SKM-1 treated with dmso at 0.1 percent for 144 hours (cell line): ENCODE measurements around the gene NEDD4L.

Source experiments
- DNase-seq: peaks from one replicate; lab custom pipeline; 2025; ENCODE audit not compliant: unreplicated experiment; lab: John Stamatoyannopoulos, UW

NEDD4L gene

DNA sequence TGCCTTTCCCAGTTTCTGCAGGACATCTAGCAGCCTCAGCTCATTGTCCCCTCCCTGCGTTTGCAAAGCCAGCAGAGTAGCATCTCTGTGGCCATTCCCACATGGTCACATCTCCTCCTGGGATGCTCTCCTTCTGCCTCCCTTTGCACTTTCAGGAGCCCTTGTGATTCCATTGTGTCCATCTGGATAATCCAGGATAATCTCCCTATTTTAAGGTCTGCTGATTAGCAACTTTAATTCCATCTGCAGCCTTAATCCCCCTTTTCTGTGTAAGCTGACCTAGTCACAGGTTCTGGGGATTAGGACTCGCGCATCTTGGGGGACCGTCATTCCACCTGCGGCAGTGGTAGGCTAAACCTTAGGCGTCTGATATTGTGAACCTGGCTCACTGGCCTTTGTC lies 70.7 kb downstream of the NEDD4L start:
- DNase-seq = no peak

DNA sequence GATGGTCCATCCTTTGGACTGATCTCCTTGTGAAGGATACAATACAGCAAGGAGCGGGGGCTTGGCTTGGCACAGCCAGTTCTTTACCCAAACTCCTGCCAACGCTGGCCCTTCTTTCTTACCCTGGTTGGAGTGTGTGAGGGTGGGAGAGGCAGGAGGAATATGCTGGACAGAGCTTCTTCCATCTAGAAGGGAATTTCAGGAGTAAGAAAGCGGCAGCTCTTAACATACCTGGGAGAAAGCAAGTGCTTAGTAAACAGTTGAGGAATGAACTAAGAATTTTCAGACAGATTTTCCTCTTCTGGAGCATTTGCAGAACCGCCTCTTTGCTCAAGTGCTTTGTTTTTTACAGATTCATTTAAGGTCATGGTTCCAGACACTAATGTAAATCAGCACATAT lies 72.8 kb downstream of the NEDD4L start:
- DNase-seq = no peak

DNA sequence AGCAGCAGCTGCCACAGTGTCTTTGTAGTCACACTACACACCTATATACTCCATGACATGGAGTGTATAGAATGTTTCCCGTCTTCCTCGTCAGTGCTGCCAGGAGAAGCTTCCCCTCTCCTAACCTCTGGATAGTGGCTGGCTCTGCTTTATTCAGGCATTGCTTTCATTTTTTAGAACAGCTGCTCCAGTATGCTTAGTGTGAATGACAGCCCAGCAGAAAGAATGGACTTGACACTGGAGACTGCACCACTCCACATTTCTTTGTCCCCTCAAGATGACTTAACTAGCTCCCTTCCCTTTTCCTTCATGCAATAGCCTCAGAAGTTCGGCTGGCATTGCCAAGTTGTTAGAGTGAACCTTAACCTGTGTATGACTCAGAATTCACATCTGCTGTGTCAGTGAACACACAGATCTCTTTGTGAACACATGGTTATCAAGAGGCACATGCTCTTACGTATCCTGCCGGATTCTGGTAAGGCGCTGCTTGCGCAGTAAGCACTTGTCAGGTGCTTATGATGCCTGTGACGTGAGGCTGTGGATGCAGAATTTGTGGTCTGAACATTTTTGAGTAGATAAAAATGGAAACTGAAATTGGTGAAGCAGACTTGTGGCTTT lies 73.9 kb downstream of the NEDD4L start:
- no peak for DNase-seq

DNA sequence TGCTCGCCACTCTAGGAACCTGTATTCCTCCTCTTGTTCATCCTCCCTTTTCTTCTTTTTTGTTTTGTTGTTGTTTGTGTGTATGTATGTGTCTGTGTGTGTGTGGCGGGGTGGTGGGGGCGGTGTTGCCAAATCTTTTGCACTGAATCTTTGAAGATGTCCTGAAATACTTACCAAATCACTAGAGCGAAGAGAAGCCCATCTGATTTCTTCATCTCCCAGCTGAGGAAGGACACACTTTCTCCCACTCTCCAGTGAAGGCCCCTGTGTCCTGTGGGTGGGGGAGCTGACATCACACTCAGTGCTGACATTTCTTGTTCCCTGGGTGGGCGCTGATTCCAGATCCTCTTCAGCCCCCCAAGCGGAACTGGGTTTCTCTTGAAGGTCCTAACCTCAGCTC lies 74.5 kb downstream of the NEDD4L start:
- DNase-seq = no peak

GRCh38 chr18:58119819-58120218 lies 75.8 kb downstream of the NEDD4L start:
- no peak for DNase-seq

GRCh38 chr18:58124475-58124874 lies 80.4 kb downstream of the NEDD4L start:
- no peak for DNase-seq

- no peak for DNase-seq
These were observed 81.2 kb downstream of the NEDD4L start for GRCh38 chr18:58125183-58125582.

GRCh38 chr18:58125756-58126155 lies 81.7 kb downstream of the NEDD4L start:
- no peak for DNase-seq

DNA sequence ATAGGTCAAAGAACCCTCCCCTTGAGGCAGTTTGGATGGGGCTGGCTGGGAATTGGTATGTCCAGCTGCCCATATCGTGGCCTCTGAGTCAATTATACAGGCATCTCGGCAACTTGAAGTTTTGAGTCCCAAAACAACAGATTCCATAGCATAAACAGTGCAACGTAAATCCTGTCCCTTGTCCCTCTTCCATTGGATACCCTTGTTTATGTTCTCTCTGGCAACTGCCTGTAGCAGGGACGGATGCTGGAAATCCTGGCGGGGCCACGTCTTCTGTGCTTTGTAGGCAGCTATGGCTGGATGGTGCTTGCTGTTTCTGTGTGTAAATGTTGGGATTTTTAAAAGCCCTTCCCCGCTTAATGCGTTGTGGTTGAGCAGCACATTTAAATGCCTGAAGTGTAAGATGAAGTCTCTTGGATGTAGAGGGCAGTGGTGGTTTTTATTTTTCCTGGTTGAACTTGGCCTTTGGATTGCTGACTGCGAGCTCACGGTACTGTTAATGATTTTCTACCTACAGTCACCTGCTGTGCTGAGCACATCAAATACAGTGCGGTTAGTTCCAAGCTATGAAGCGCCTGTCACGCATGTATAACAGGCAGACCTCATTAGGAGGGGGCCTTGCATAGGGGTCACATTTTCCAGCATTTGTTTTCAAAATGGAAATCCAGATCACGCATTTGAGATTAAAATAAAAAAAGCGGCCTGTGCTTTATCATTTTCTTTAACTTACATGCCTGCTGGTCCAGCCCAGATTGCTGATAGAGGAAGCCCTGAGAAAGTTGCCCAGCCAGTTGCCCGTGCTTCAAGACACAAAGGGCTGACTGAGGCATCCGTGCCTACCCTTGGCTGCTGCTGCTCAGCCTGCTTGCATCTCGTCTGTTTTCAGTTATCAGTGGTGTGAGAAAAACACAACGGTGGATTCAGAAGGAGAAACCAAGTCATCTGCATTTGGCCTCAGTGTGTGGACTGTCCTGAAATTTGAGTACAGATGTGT lies 84.7 kb downstream of the NEDD4L start:
- DNase-seq = no peak

GRCh38 chr18:58132595-58133261 lies 88.7 kb downstream of the NEDD4L start:
- no peak for DNase-seq

GRCh38 chr18:58135183-58135641 lies 91.2 kb downstream of the NEDD4L start:
- no peak for DNase-seq

DNA sequence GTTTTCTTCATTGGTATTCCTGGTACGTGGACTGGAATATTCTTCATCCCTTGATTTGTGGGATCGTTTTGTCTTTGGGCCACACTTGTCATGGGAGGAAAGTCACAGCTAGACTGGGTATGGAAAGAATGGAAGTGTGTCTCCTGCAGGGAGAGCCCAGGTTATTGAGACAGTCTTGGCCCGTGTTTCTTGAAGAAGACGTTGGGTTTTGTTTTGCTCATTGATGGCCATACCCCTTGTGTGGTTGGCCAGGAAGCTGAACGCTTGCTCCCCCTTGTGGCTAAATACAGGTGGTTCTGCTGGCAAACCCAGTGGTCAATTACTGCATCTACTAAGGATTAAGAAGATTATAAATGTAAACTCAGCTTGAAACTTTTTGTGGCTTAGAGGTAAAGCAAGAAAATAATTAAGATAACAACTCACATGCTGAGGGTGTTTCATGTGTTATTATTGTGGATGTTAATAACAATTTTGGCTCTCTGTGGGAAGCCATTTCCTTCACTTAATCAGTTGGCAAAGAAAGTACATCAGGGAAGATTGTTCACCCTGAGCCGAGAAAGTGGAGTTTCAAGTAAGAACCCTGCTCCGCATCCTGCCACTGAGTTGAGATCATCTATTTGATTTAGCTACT lies 91.8 kb downstream of the NEDD4L start:
- DNase-seq = peak; percentile 59

GRCh38 chr18:58136879-58137278 lies 92.9 kb downstream of the NEDD4L start:
- no peak for DNase-seq

GRCh38 chr18:58139459-58140386 lies 95.7 kb downstream of the NEDD4L start:
- no peak for DNase-seq

- no peak for DNase-seq
These were observed 96.6 kb downstream of the NEDD4L start for GRCh38 chr18:58140387-58141325.

GRCh38 chr18:58143386-58143785 lies 99.4 kb downstream of the NEDD4L start:
- DNase-seq = no peak

DNA sequence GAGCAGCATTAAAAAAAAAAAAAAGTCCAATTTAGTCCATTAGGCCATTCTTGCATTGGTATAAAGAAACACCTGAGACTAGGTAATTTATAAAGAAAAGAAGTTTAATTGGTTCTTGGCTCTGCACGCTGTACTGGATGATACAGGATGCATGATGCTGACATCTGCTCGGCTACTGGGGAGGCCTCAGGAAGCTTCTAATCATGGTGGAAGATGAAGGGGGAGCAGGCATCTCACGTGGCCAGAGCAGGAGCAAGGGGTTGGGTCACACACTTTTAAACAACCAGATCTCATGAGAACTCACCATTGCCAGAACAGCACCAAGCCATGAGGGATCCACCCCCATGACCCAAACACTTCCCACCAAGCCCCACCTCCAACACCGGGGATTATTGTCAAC lies 100.1 kb downstream of the NEDD4L start:
- DNase-seq = no peak

- DNase-seq = no peak
These were observed 100.8 kb downstream of the NEDD4L start for GRCh38 chr18:58144671-58145285.

DNA sequence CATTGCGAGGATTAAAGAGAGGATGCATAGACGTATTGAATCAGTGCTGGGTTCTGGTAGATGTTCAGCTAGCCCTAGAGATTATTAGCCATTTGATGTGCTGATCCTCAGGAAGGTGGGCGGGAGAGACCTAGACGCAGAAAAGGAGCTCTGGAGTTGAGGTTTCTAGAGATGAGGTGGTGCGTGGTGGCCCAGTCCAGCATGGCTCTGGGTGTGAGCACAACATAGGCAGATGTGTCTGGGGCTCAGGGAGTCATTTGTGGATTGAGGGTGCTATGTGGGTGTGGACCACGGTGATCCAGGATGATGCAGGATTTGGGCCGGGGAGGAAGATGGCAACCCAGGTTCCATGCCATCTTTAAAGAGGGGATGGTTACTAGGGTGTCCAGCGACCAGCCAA lies 102.1 kb downstream of the NEDD4L start:
- no peak for DNase-seq
